ENCODE measurements around the gene VWA1. TPM values are rescaled to one million over a fixed set of nuclear protein-coding genes. Genes with fewer than 3 reads are reported as not detected.
"Not testable (repeated sequence)": the region's sequence is repeated elsewhere in the genome, so short reads cannot be mapped to it uniquely, and the experiment has no call there.

Gene VWA1
- total and polyA plus RNA-seq, 3 experiments from 2014 or later = 0.31 TPM; not detected in 2

DNA sequence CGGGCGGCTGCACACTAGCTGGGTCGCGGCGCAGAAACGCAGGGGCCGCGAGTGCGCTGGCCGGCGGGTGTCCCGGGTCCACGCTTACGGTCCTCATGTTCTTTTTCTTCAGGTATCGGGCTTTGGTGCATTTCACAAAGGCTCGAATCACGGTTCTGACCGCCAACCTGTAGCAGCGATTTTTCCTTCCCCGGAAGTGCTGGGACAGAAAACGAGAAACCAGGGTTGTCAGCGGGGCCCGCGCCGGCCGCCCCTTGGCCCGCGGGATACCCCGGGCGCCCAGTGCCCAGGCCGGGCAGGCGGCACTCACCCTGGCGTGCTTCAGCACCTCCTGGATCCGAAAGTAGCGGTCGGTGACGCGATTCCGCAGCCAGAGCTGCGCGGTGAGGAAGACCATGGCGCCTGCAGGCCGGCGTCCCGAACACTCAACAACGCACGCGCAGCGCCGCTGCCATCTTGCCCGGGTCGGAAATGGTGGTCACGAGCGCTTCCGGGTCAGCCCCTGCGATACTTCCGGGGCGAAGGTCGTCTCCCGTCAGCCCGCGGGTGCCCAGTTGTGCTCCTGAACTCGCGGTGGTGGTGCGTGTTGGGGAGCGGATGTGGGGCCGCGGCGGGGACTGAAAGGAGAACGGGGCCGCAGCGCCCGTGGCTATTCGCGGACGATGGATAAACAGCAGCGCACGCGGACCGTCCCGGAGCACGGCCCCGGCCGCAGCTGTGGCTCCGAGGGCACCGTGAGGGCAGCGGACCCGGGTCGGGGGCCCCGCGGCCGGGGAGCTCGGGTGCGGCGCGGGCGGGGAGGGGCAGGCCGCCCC is 28.5 kb upstream of the VWA1 start, which contains the start of gene MRPL20:
MRPL20 (minus strand) TSS at position 473 of the 815 bp plus-strand sequence; CDS start at position 397, 76 bp downstream.
- Mint-ChIP-seq H3K36me3 (peaks cover 0 to 56% (median 10%) of the 10 kb centered on the region in 3 donors), H3K4me3 (peak within 1 kb of the TSS; percentile 90 to 97 (median 93)), H3K4me1 (peaks cover 29 to 50% (median 36%) of the 10 kb centered on the region in 3 donors)

DNA sequence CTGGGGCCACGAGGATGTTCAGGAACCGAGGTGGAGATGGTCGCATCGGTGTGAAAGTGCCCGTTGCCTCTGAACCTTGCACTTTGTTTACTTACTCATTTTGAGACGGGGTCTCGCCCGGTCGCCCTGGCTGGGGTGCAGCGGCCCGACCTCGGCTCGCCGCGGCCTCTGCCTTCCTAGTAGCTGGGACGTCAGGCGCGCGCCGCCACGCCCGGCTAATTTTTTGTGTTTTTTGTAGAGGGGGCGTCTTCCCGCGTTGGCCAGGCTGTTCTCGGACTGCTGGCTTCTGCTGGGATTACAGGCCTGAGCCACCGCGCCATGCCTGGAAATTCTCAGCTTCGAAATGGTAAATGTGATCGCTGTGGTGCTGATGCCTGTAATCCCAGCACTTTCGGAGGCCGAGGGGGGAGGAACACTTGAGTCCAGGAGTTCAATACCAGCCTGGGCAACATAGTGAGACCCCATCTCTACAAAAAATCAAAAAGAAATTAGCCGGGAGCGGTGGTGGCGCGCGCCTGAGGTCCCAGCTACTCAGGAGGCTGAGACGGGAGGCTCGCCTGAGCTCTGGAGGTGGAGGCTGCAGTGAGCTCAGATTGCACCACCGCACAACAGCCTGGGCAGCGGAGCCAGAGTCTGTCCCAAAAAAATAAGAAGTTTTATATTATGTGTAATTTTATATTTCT is 27.7 kb upstream of the VWA1 start:
- peak overlapping the region; percentile 78 to 96 (median 90) for H3K4me3 Mint-ChIP-seq
- H3K27me3 ChIP-seq (ENCODE audit: insufficient read depth, low read length, poor library complexity, severe bottlenecking) = no peaks in the 10 kb centered on the region
- CTCF ChIA-PET = interaction anchor here (1.0 to 1.7 kb wide), 5 partner anchors 9 to 97 kb away, joined by 3 to 5 read pairs (median 4); partner anchors contain the start of genes AURKAIP1 and CCNL2

More for the DNA sequence above, 28.5 kb upstream of the VWA1 start, which contains the start of gene MRPL20:
- Histone ChIP-seq H3K36me3 (ENCODE audit: insufficient read depth, low read length) (peaks cover 33% of the 10 kb centered on the region), H3K9me3 (ENCODE audit: low read length) (no peaks in the 10 kb centered on the region), H3K4me1 (ENCODE audit: insufficient read depth, low read length) (peaks cover 39% of the 10 kb centered on the region), H3K27me3 (ENCODE audit: insufficient read depth, low read length, poor library complexity, severe bottlenecking) (no peaks in the 10 kb centered on the region), H3K27ac (ENCODE audit: low read depth, low read length) (peak within 1 kb of the TSS; percentile 96), H3K4me3 (ENCODE audit: low read length) (peak within 1 kb of the TSS; percentile 94)
- ChIA-PET POLR2A (interaction anchor here (0.8 to 2.8 kb wide), 6 partner anchors 8 to 104 kb away, joined by 3 to 25 read pairs (median 4); partner anchors contain the start of genes ATAD3A, AURKAIP1 and CCNL2), CTCF (interaction anchor here (1.1 to 1.7 kb wide), 3 partner anchors 8 to 97 kb away, joined by 3 to 5 read pairs (median 4); partner anchors contain the start of gene CCNL2)
- peak; percentile 94 to 97 (median 95) for DNase-seq
- Mint-ChIP-seq H3K9me3 (no peaks in the 10 kb centered on the region), H3K27me3 (no peaks in the 10 kb centered on the region), H3K27ac (peak within 1 kb of the TSS; percentile 78 to 97 (median 92))

DNA sequence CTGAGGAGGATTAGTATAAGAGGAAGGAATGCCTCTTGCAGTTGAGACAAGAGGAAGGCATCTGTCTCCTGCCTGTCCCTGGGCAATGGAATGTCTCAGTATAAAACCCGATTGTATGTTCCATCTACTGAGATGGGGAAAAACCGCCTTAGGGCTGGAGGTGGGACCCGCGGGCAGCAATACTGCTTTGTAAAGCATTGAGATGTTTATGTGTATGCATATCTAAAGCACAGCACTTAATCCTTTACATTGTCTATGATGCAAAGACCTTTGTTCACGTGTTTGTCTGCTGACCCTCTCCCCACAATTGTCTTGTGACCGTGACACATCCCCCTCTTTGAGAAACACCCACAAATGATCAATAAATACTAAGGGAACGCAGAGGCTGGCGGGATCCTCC is 25.3 kb upstream of the VWA1 start:
- H3K27ac ChIP-seq (ENCODE audit: low read depth, low read length); H3K9me3 Mint-ChIP-seq; DNase-seq; H3K4me3 ChIP-seq (ENCODE audit: low read length); H3K27me3 ChIP-seq (ENCODE audit: insufficient read depth, low read length, poor library complexity, severe bottlenecking); H3K27me3 Mint-ChIP-seq; H3K9me3 ChIP-seq (ENCODE audit: low read length); POLR2A ChIA-PET; CTCF ChIA-PET: not testable (repeated sequence)
- Mint-ChIP-seq H3K36me3 (peaks cover 0 to 26% (median 3%) of the 10 kb centered on the region in 3 donors), H3K27ac (peak overlapping the region in 2 of 8 donors; percentile 33 to 58), H3K4me1 (peaks cover 22 to 41% (median 28%) of the 10 kb centered on the region in 3 donors), H3K4me3 (peak overlapping the region in 3 of 7 donors; percentile 13 to 51 (median 33))
- Histone ChIP-seq H3K4me1 (ENCODE audit: insufficient read depth, low read length) (peaks cover 30% of the 10 kb centered on the region), H3K36me3 (ENCODE audit: insufficient read depth, low read length) (peaks cover 11% of the 10 kb centered on the region)

More for the DNA sequence above, 27.7 kb upstream of the VWA1 start:
- Mint-ChIP-seq H3K27me3 (no peaks in the 10 kb centered on the region), H3K27ac (peak overlapping the region; percentile 60 to 90 (median 85)), H3K9me3 (peaks cover 0 to 2% (median 0%) of the 10 kb centered on the region in 5 donors), H3K4me1 (peaks cover 29 to 47% (median 36%) of the 10 kb centered on the region in 3 donors), H3K36me3 (peaks cover 0 to 49% (median 10%) of the 10 kb centered on the region in 3 donors)
- Histone ChIP-seq H3K27ac (ENCODE audit: low read depth, low read length) (peak overlapping the region; percentile 96), H3K9me3 (ENCODE audit: low read length) (no peaks in the 10 kb centered on the region), H3K4me3 (ENCODE audit: low read length) (peak overlapping the region; percentile 94), H3K4me1 (ENCODE audit: insufficient read depth, low read length) (peaks cover 36% of the 10 kb centered on the region), H3K36me3 (ENCODE audit: insufficient read depth, low read length) (peaks cover 26% of the 10 kb centered on the region)
- POLR2A ChIA-PET = interaction anchor here (0.8 to 2.8 kb wide), 5 partner anchors 9 to 104 kb away, joined by 3 to 25 read pairs (median 5); partner anchors contain the start of genes ATAD3A, AURKAIP1 and CCNL2
- DNase-seq = peak in 1 of 5 donors; percentile 16

DNA sequence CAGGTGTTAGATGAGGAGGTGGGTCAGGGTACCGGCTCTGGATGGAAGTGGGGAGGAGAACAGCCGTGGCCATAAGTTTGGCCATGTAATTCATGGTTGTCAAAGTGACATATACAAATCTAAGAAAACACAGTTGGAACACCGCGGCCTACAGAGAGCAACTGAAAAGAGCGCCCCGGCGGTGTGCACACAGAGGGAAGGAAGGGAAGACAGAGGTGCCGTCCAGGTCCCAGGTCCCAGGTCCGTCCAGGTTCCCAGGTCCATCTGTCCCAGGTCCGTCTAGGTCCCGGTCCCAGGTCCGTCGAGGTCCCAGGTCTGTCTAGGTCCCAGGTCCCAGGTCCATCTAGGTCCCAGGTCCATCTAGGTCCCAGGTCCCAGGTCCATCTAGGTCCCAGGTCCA is 23.9 kb upstream of the VWA1 start:
- no peak overlapping the region for H3K4me3 ChIP-seq (ENCODE audit: low read length)
- POLR2A ChIA-PET = no interaction called here
- no peaks in the 10 kb centered on the region for H3K27me3 ChIP-seq (ENCODE audit: insufficient read depth, low read length, poor library complexity, severe bottlenecking)
- peaks cover 0 to 2% (median 0%) of the 10 kb centered on the region in 5 donors for H3K9me3 Mint-ChIP-seq
- CTCF ChIA-PET = no interaction called here
- H3K4me3 Mint-ChIP-seq = peak overlapping the region in 1 of 7 donors; percentile 13
- DNase-seq = no peak
- H3K27ac ChIP-seq (ENCODE audit: low read depth, low read length) = no peak overlapping the region
- H3K4me1 Mint-ChIP-seq = peaks cover 15 to 27% (median 16%) of the 10 kb centered on the region in 3 donors
- peaks cover 0 to 15% (median 2%) of the 10 kb centered on the region in 3 donors for H3K36me3 Mint-ChIP-seq
- peak overlapping the region in 1 of 8 donors; percentile 35 for H3K27ac Mint-ChIP-seq
- H3K9me3 ChIP-seq (ENCODE audit: low read length) = no peaks in the 10 kb centered on the region
- no peaks in the 10 kb centered on the region for H3K27me3 Mint-ChIP-seq
- H3K4me1 ChIP-seq (ENCODE audit: insufficient read depth, low read length) = peaks cover 17% of the 10 kb centered on the region
- H3K36me3 ChIP-seq (ENCODE audit: insufficient read depth, low read length) = no peaks in the 10 kb centered on the region

DNA sequence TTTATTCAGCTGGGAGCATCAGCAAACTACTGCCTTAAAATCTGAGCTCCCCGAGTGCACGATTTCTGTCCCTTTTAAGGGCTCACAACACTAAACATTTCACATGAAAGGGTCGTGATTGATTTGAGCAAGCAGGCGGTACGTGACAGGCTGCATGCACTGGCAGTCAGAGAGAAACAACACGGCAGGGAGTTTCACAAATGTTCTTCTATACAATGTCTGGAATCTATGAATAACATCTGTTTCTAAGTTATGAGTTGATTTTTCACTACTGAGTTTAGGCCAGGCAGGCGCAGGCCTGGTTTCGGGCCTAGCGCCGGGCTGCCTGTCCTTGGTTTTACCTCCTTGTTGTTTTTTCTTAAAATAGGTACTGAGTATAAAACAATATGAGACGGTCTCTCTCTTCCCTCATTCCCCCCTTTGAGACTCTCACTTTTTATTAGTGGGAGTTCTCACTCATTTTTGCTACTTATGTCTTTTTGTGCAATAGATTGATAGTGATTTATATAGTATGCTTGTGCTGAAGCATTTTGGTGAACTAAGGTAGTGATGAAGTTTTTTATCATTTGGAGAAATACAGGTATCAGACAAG is 23.1 kb upstream of the VWA1 start:
- CTCF ChIA-PET; H3K27me3 Mint-ChIP-seq; H3K36me3 ChIP-seq (ENCODE audit: insufficient read depth, low read length); H3K9me3 ChIP-seq (ENCODE audit: low read length); H3K27ac ChIP-seq (ENCODE audit: low read depth, low read length); DNase-seq; H3K9me3 Mint-ChIP-seq; H3K27me3 ChIP-seq (ENCODE audit: insufficient read depth, low read length, poor library complexity, severe bottlenecking); H3K4me3 ChIP-seq (ENCODE audit: low read length); POLR2A ChIA-PET: not testable (repeated sequence)
- peaks cover 17% of the 10 kb centered on the region for H3K4me1 ChIP-seq (ENCODE audit: insufficient read depth, low read length)
- peaks cover 12 to 22% (median 16%) of the 10 kb centered on the region in 3 donors for H3K4me1 Mint-ChIP-seq
- H3K36me3 Mint-ChIP-seq = peaks cover 0 to 11% (median 2%) of the 10 kb centered on the region in 3 donors
- H3K27ac Mint-ChIP-seq = peak overlapping the region in 2 of 8 donors; percentile 14 to 17
- H3K4me3 Mint-ChIP-seq = peak overlapping the region in 1 of 7 donors; percentile 21

DNA sequence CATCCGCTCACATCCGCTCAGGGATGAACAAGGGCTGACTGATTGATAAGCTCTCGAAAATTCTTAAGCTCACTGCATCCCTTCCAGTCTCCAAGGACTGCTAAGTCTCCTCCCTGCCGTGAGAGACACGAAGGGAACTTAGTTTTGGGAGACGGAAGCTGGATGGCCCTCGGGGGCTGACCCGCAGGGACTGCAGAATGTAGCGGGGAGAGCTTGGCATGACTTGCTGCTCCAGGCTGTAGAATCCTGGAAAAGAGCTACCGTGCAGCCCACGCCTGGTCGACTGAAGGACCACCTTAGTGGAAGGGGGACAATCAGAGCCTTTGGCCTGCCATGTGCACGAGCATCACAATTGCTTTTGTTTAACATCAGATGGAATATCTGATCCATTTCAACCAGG is 19.7 kb upstream of the VWA1 start:
- Histone ChIP-seq H3K4me1 (ENCODE audit: insufficient read depth, low read length) (no peaks in the 10 kb centered on the region), H3K27ac (ENCODE audit: low read depth, low read length) (no peak overlapping the region), H3K27me3 (ENCODE audit: insufficient read depth, low read length, poor library complexity, severe bottlenecking) (no peaks in the 10 kb centered on the region), H3K4me3 (ENCODE audit: low read length) (no peak overlapping the region), H3K36me3 (ENCODE audit: insufficient read depth, low read length) (no peaks in the 10 kb centered on the region), H3K9me3 (ENCODE audit: low read length) (no peaks in the 10 kb centered on the region)
- CTCF ChIA-PET = no interaction called here
- no peak for DNase-seq
- Mint-ChIP-seq H3K4me3 (no peak overlapping the region), H3K36me3 (peaks cover 0 to 2% (median 0%) of the 10 kb centered on the region in 3 donors), H3K27ac (no peak overlapping the region), H3K27me3 (peaks cover 0 to 3% of the 10 kb centered on the region in 2 donors), H3K9me3 (peaks cover 0 to 2% (median 0%) of the 10 kb centered on the region in 5 donors), H3K4me1 (no peaks in the 10 kb centered on the region)
- POLR2A ChIA-PET = no interaction called here

DNA sequence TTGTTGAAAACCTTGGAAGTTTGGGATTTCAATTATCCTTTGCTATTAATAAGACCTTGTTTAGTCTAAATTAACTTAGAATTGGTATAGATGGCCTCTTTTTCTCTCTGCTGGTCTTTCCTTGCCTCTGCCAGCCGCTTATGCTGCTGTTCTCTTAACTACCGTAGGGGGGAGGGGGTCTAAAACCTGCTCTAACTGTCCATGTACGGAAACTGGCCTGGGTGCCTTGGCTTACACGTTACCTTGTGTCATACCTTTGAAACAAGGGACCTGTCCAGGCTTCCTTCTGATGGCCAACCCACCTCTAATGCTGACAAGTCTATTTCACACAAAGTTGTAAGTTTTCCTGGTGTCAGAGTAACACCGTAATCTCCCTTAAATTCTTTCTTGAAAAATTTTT is 18.1 kb upstream of the VWA1 start:
- POLR2A ChIA-PET; DNase-seq; H3K36me3 Mint-ChIP-seq; H3K4me3 ChIP-seq (ENCODE audit: low read length); H3K27me3 ChIP-seq (ENCODE audit: insufficient read depth, low read length, poor library complexity, severe bottlenecking); H3K27me3 Mint-ChIP-seq; H3K9me3 Mint-ChIP-seq; H3K4me1 Mint-ChIP-seq; H3K9me3 ChIP-seq (ENCODE audit: low read length); CTCF ChIA-PET; H3K36me3 ChIP-seq (ENCODE audit: insufficient read depth, low read length); H3K4me3 Mint-ChIP-seq; H3K27ac Mint-ChIP-seq; H3K27ac ChIP-seq (ENCODE audit: low read depth, low read length); H3K4me1 ChIP-seq (ENCODE audit: insufficient read depth, low read length): not testable (repeated sequence)

Measured in CD8-positive, alpha-beta memory T cell (primary cell).